ENCODE data around the gene HSD17B11. TPM values are rescaled to one million over a fixed set of nuclear protein-coding genes. Genes with fewer than 3 reads are reported as not detected.
"Not testable (repeated sequence)": the region's sequence is repeated elsewhere in the genome, so short reads cannot be mapped to it uniquely, and the experiment has no call there.

The HSD17B11 gene
- total RNA-seq, 1 donor from 2014 or later, result 26.2 TPM

DNA sequence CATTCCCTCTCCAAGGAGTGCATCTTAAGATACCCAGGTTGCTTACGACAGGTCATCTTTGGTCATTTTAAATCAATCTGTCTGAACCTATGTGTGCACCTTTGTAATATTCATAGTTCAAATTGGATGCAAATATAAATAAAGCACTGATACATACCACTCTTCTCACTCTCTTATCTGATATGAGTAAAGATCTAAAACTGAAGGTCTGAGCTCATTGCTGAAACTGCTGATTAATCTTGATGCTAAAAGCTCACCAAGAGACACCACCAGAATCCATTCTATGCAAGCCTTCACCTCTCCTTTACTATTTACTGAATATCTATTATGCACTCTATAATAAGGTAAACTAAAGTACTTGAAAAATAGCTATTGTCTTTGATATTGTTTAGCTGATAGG lies 84.9 kb downstream of the HSD17B11 start:
- no peak for DNase-seq (ENCODE audit: low read depth, low spot score)

DNA sequence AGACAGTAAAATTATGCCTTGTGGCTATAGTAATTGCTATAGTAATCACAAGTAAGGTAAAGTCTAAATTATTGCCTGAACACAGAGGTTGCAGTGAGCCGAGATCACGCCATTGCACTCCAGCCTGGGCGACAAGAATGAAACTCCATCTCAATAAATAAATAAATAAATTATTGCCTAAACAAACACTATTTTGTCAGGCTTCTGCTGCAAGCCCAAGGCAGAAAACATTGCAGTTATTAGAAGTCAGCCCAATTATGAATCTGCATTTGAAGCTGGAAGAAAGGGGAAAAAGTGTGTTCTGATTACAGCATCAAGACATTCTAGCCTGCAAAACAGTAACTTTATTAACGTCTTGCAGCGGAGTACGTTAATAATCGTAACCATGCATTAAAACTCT lies 85.4 kb downstream of the HSD17B11 start:
- DNase-seq (ENCODE audit: low read depth, low spot score), result no peak

DNA sequence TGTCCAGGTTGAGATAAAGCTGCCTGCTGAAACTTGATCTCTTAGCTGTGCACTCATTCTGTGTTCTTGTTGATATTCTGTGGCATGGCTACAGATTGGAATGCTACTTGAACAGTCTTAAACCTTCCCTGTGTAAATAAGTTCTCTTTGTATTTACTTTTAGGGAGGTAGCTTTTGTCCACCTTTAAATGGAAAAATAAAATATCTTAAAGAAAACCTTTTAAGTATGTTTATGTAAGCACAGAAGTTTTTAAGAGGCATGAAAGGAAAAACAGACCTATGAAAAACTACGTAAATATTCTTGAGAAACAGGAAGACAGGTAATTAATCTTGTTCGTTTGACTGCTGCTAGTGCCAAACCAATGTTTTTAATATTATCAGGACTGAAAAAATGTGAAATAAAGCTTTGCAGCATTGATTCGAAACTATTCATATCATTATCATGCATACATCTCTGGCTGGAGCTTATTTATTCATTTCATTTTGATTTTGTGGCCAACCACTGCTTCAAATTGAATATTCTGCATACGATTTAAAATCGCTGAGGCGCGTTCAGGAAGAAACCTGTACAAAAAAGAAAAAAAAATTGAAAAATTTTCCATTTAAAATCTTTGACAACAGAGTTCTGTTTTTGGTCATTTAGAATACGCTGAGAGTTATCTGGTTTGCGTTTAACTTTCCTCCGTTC lies 86.1 kb downstream of the HSD17B11 start:
- no peak for DNase-seq (ENCODE audit: low read depth, low spot score)

DNA sequence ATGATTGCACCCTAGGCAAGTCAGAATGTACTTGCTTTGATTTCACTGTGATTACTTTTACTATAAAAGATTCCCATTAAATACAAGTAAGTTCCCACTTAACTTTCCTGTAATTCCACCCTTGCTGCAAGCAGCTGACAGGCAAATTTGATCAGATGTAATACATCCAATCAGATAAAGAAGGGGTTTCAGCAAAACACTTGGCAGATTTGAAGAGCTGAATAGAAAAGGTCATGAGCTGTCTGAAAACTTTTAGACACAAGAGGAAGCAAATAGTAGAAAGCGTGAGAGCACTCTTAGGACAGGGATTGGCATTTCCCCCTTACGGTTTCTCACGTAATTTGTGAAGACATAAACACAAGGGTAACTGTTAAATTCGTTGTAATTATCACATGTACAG lies 91.1 kb downstream of the HSD17B11 start:
- DNase-seq (ENCODE audit: low read depth, low spot score), result no peak

DNA sequence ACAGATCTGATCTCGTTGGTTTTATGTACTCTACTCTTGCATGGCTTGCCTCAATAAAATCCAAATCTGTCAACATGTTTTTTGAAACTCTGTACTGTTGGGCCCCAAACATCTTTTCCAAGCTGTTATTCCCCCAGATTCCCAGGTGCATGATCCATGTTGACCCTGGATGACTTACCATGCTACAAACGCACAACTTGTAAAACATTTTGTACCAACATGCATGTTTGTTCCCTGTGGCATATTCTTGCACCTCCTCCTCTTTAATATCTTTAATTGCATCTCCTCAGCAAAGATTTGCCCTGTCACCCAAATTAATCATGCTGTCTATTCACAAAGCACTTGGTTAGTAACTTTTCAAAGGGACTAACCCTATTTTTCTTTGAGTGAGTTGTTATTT lies 92.6 kb downstream of the HSD17B11 start:
- DNase-seq (ENCODE audit: low read depth, low spot score), result no peak

DNA sequence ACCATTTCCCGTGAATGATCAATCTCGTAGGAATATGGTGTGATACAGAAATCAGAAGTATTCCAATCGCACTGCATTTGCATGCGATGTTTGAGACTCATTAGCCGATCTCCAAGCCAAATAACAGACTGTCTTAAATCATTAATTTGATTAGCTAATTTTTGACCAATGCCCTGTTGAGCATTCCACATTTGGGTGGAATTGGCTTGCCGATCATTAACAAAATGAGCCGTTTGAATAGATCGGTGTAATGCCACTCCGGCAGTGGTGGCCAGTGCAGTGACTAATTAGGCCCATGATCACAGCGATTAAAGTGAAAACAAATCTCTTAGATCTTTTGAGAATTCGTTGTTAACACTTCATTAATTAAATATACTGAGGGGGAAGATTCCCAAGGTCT lies 96.1 kb downstream of the HSD17B11 start:
- not testable (repeated sequence) for DNase-seq (ENCODE audit: low read depth, low spot score)

DNA sequence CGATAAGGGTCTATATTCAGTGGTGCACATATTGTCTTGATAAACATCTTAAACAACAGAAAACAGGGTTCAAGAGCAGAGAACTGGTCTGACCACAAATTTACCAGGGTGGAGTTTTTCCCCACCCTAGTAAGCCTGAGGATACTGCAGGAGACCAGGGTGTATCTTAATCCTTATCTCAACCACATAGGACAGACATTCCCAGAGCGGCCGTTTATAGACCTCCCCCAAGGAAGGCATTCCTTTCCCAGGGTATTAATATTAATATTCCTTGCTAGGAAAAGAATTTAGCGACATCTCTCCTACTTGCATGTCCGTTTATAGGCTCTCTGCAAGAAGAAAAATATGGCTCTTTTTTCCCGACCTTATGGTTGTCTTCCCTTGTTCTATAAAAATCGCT lies 97.1 kb downstream of the HSD17B11 start:
- not testable (repeated sequence) for DNase-seq (ENCODE audit: low read depth, low spot score)

DNA sequence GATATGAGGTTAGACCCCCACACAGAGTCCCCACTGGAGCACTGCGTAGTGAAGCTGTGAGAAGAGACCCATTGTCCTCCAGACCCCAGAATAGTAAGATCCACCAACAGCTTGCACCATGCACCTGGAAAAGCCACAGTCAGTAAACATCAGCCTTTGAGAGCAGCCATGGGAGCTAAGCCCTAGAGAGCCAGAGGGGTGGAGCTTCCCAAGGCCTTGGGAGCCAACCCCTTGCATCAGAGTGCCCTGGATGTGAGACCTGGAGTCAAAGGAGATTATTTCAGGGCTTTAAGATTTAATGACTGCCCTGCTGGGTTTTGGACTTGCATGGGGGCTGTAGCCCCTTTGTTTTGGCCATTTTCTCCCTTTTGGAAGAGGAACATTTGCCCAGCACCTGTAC lies 104.0 kb downstream of the HSD17B11 start:
- DNase-seq (ENCODE audit: low read depth, low spot score), result no peak

Other genes starting within 250 kb of the HSD17B11 start
- 9.2 and 15.5 TPM in 2 replicates for gene KLHL8, start 170.6 kb downstream of the HSD17B11 start, total RNA-seq
- gene HSD17B13, start 68.3 kb downstream of the HSD17B11 start, total RNA-seq, result 0.07 TPM in 1 of 2 replicates, not detected in the other
- 20.0 and 25.5 TPM in 2 replicates for gene NUDT9, start 31.4 kb upstream of the HSD17B11 start, total RNA-seq
- under 0.01 and 0.88 TPM in 2 replicates for gene SPARCL1, start 138.2 kb upstream of the HSD17B11 start, total RNA-seq
- not detected in 2 replicates for gene DSPP, start 217.3 kb upstream of the HSD17B11 start, total RNA-seq

All from pulmonary artery endothelial cell (primary cell).